Panc1 (cell line): Measurements from ENCODE around the gene ZBTB9.

ENCODE experiments used
- POLR2AphosphoS5 ChIP-seq: IDR thresholded peaks from 2 replicates; pipeline ENCODE4 v1.6.1; 2012; ENCODE audit warnings: mild to moderate bottlenecking, low read depth, low read length, moderate library complexity
- REST ChIP-seq, 2 experiments: IDR thresholded peaks; 2 replicates each; pipeline ENCODE4 v1.6.1; 2011 to 2012; ENCODE audit warnings: low read depth in 2 of 2, control low read depth in 1 of 2, low read length in 1 of 2, mild to moderate bottlenecking in 1 of 2, moderate library complexity in 1 of 2; ENCODE audit not compliant: insufficient read depth in 1 of 2
- SIN3A ChIP-seq: IDR thresholded peaks from 2 replicates; pipeline ENCODE4 v1.6.1; 2012; ENCODE audit warnings: low read depth, mild to moderate bottlenecking, low read length, moderate library complexity, borderline replicate concordance; ENCODE audit not compliant: insufficient read depth
- TCF7L2 ChIP-seq: IDR thresholded peaks from 2 replicates; pipeline ENCODE4 v1.6.1; 2011; ENCODE audit warnings: mild to moderate bottlenecking, low read depth, low read length, inconsistent platforms
- TF ChIP-seq, protein P1 (sequence below): fragments of 450-650 bp; IDR thresholded peaks from 2 replicates; pipeline ENCODE4 v1.5.1; 2017; ENCODE audit warnings: mild to moderate bottlenecking

DNA sequence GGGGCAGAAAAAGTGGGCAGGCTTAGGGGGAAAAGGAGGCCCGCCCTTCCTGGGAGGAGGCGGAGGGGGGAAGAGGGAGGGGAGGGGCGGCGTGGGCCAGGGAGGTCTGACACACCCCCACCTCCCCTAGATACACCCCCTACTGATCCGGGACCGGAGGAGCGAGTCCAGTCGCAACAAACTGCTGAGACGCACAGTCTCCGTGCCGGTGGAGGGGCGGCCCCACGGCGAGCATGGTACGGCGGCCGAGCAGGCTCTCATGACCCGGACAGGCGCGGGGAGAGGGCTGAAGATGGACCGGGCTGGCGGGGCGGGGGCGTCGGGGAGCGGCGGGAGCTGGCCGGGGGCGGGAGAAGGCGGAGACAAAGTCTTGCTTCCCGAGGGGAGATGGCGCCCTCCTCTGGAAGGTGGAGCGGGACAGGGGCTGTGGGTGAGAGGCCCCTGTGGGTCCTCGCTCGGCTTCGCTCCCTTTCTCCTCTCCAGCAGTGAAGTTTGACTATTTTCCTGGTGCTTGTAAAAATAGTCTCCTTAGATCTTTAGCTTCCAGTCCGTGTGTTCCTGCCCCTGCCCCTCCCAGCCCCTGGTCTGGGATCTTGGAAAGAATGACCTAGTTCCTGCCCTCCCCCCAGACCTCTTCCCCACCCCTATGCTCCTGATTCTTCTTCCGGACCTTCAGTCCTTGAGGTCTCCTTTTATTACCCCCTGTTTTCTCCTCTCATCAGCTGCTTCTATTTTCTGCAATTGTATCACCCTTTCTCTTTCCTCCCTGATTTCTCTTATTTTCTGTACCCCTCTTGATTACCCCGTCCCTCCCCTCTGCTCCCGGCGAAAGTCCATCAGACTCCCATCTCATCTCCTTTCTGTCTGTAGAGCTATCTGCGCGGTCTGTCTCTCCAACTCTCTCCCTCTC lies 28.5 kb upstream of the ZBTB9 start:
- TF ChIP-seq, protein P1, sequence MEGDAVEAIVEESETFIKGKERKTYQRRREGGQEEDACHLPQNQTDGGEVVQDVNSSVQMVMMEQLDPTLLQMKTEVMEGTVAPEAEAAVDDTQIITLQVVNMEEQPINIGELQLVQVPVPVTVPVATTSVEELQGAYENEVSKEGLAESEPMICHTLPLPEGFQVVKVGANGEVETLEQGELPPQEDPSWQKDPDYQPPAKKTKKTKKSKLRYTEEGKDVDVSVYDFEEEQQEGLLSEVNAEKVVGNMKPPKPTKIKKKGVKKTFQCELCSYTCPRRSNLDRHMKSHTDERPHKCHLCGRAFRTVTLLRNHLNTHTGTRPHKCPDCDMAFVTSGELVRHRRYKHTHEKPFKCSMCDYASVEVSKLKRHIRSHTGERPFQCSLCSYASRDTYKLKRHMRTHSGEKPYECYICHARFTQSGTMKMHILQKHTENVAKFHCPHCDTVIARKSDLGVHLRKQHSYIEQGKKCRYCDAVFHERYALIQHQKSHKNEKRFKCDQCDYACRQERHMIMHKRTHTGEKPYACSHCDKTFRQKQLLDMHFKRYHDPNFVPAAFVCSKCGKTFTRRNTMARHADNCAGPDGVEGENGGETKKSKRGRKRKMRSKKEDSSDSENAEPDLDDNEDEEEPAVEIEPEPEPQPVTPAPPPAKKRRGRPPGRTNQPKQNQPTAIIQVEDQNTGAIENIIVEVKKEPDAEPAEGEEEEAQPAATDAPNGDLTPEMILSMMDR, result peak; percentile 88
- TF ChIP-seq SIN3A, result peak; percentile 63; the same call in 1 of the 2 replicates
- TF ChIP-seq POLR2AphosphoS5, result peak; percentile 75
- TF ChIP-seq TCF7L2, result no peak
- no peak for TF ChIP-seq REST (IDR thresholded peaks at IDR 0.05; ENCODE audit: insufficient read depth in 1 of 2, low read depth in 2 of 2, low read length in 1 of 2)
